GM23338 (cell line): ENCODE results near the gene WFDC10A. TPM values are rescaled to one million over a fixed set of nuclear protein-coding genes. Genes with fewer than 3 reads are reported as not detected.

Experiments used
- ATAC-seq: fragments of 200-7000 bp; cut with Tn5 transposase; 3 replicates; pipeline ENCODE4 v1.9.1; 2020
- DNase-seq: peaks from one replicate; pipeline ENCODE4 v3.0.0-alpha.2; 2015; ENCODE audit warnings: low spot score
- H2AFZ ChIP-seq: fragments of 200-600 bp; sonication (generic); 2 replicates; pipeline ENCODE4 v1.8.0; 2016; ENCODE audit warnings: antibody characterized with exemption, mild to moderate bottlenecking, moderate library complexity
- H3F3A ChIP-seq: fragments of 200-600 bp; sonication (generic); replicated peaks from 2 replicates; pipeline ENCODE4 v1.8.0; 2017; ENCODE audit warnings: antibody characterized with exemption, mixed run types, low read depth
- H3K27ac ChIP-seq: fragments of 200-600 bp; sonication (generic); 2 replicates; pipeline ENCODE4 v1.6.1; 2016; ENCODE audit warnings: low read depth
- H3K27me3 ChIP-seq: fragments of 200-600 bp; sonication (generic); 2 replicates; pipeline ENCODE4 v1.8.0; 2016; ENCODE audit warnings: mild to moderate bottlenecking, mixed run types, moderate library complexity; ENCODE audit not compliant: insufficient read depth
- H3K36me3 ChIP-seq: fragments of 200-600 bp; sonication (generic); 2 replicates; pipeline ENCODE4 v1.8.0; 2016; ENCODE audit warnings: mild to moderate bottlenecking; ENCODE audit not compliant: insufficient read depth
- H3K4me1 ChIP-seq: fragments of 200-600 bp; sonication (generic); 2 replicates; pipeline ENCODE4 v1.8.0; 2016; ENCODE audit warnings: mild to moderate bottlenecking, moderate library complexity; ENCODE audit not compliant: insufficient read depth
- H3K4me2 ChIP-seq: fragments of 200-600 bp; sonication (generic); 2 replicates; pipeline ENCODE4 v1.7.1; 2017; ENCODE audit warnings: mixed run types
- H3K4me3 ChIP-seq: fragments of 200-600 bp; sonication (generic); 2 replicates; pipeline ENCODE4 v1.6.1; 2016; ENCODE audit warnings: mixed run types
- H3K79me2 ChIP-seq: fragments of 200-600 bp; sonication (generic); replicated peaks from 2 replicates; pipeline ENCODE4 v1.8.0; 2017; ENCODE audit warnings: mild to moderate bottlenecking; ENCODE audit not compliant: insufficient read depth
- H3K9me2 ChIP-seq: fragments of 200-600 bp; sonication (generic); 2 replicates; pipeline ENCODE4 v1.8.0; 2017; ENCODE audit not compliant: insufficient read depth
- H4K20me1 ChIP-seq: fragments of 200-600 bp; sonication (generic); replicated peaks from 2 replicates; pipeline ENCODE4 v1.8.0; 2017; ENCODE audit warnings: mild to moderate bottlenecking; ENCODE audit not compliant: insufficient read depth
- H3K27ac Mint-ChIP-seq: 2 replicates; pipeline ENCODE4 v1.8.0; 2020; ENCODE audit warnings: inconsistent platforms, mild to moderate bottlenecking, moderate library complexity, mixed read lengths
- H3K27me3 Mint-ChIP-seq: 3 replicates; pipeline ENCODE4 v1.8.0; 2022; ENCODE audit warnings: low read depth, mild to moderate bottlenecking, moderate library complexity, mixed read lengths, inconsistent platforms; ENCODE audit not compliant: insufficient read depth, poor library complexity
- H3K36me3 Mint-ChIP-seq: 3 replicates; pipeline ENCODE4 v1.8.0; 2021; ENCODE audit warnings: low read depth, mild to moderate bottlenecking, inconsistent platforms, moderate library complexity, mixed read lengths
- H3K4me1 Mint-ChIP-seq: 3 replicates; pipeline ENCODE4 v1.8.0; 2020; ENCODE audit warnings: mild to moderate bottlenecking, inconsistent platforms, mixed read lengths
- H3K4me3 Mint-ChIP-seq: 3 replicates; pipeline ENCODE4 v1.8.0; 2021; ENCODE audit warnings: moderate library complexity, mild to moderate bottlenecking, inconsistent platforms, mixed read lengths
- H3K9me3 Mint-ChIP-seq: 3 replicates; pipeline ENCODE4 v1.8.0; 2020; ENCODE audit warnings: moderate library complexity, mild to moderate bottlenecking, inconsistent platforms, mixed read lengths
- CREB1 ChIP-seq: fragments of 250-450 bp; sonication (Bioruptor Pico); IDR thresholded peaks from 2 replicates; pipeline ENCODE4 v1.5.0; 2020; ENCODE audit warnings: low read depth, mild to moderate bottlenecking, moderate library complexity
- ETS1 ChIP-seq: IDR thresholded peaks from 2 replicates; pipeline ENCODE4 v1.6.1; 2016; ENCODE audit warnings: antibody characterized with exemption
- EZH2phosphoT487 ChIP-seq: fragments of 200-600 bp; sonication (generic); IDR thresholded peaks from one replicate; pipeline ENCODE4 v1.8.1; 2018; ENCODE audit warnings: antibody characterized with exemption; ENCODE audit not compliant: unreplicated experiment
- NANOG ChIP-seq: IDR thresholded peaks from 2 replicates; pipeline ENCODE4 v1.6.1; 2016; ENCODE audit warnings: antibody characterized with exemption, borderline replicate concordance
- POLR2AphosphoS5 ChIP-seq: IDR thresholded peaks from 2 replicates; pipeline ENCODE4 v1.6.1; 2016; ENCODE audit warnings: antibody characterized with exemption, low read depth
- ZNF331 ChIP-seq: fragments of 250-450 bp; sonication (Bioruptor Pico); IDR thresholded peaks from 2 replicates; pipeline ENCODE4 v1.5.0; 2020; ENCODE audit warnings: low read depth, mild to moderate bottlenecking, moderate library complexity
- ZNF462 ChIP-seq: fragments of 250-450 bp; sonication (Bioruptor Pico); IDR thresholded peaks from 2 replicates; pipeline ENCODE4 v1.5.0; 2020; ENCODE audit warnings: mild to moderate bottlenecking, moderate library complexity
- polyA plus RNA-seq: library from polyadenylated mRNA; unstranded; fragments of >200 nt; fragmentation: Nextera tagmentation; extraction: Ambion mirVana; gene quantifications from 2 replicates; pipeline ENCODE4 v1.2.1, GENCODE V29; 2016
- total RNA-seq: library from RNA; depleted of rRNA; stranded (reverse); fragments of >200 nt; shearing (Covaris generic); gene quantifications from 2 replicates; pipeline ENCODE4 v1.2.3, GENCODE V29; 2014

The WFDC10A gene
- total and polyA plus RNA-seq, 2 experiments from 2014 or later, result not detected

GRCh38 chr20:45630371-45630770 is 832 bp downstream of the WFDC10A start:
- no peak overlapping the region for H3K4me3 Mint-ChIP-seq
- Histone ChIP-seq H3K79me2 (no peaks in the 10 kb centered on the region), H3K4me3 (no peak overlapping the region), H3K9me2 (peaks cover 15% of the 10 kb centered on the region), H3K4me1 (no peaks in the 10 kb centered on the region), H3K4me2 (no peak overlapping the region), H3K27ac (no peak overlapping the region), H3K27me3 (no peaks in the 10 kb centered on the region), H2AFZ (no peak overlapping the region), H3K36me3 (no peaks in the 10 kb centered on the region), H4K20me1 (no peaks in the 10 kb centered on the region), H3F3A (no peaks in the 10 kb centered on the region)
- peaks cover 3% of the 10 kb centered on the region for H3K27me3 Mint-ChIP-seq
- ATAC-seq (no peak), DNase-seq (no peak)
- TF ChIP-seq POLR2AphosphoS5, result no peak
- no peak for TF ChIP-seq ZNF331 (CRISPR knock-in tag)
- TF ChIP-seq ZNF462 (CRISPR knock-in tag), result no peak
- no peak for TF ChIP-seq ETS1
- no peak for TF ChIP-seq EZH2phosphoT487
- TF ChIP-seq NANOG, result no peak
- no peak for TF ChIP-seq CREB1
- no peak overlapping the region for H3K27ac Mint-ChIP-seq
- H3K4me1 Mint-ChIP-seq, result peaks cover 2% of the 10 kb centered on the region; the same call in 2 of the 3 replicates
- no peaks in the 10 kb centered on the region; the same call in 2 of the 3 replicates for H3K36me3 Mint-ChIP-seq
- H3K9me3 Mint-ChIP-seq, result no peaks in the 10 kb centered on the region
